Mesodermal cell (in vitro differentiated cells): ENCODE measurements around the gene CRIM1.

Experiments
- H3K27ac ChIP-seq: 2 replicates; pipeline ENCODE4 v1.7.0; 2013; ENCODE audit warnings: mild to moderate bottlenecking, low read depth, low read length, moderate library complexity; ENCODE audit not compliant: severe bottlenecking
- H3K36me3 ChIP-seq: 2 replicates; pipeline ENCODE4 v1.7.1; 2013; ENCODE audit warnings: mild to moderate bottlenecking, low read length, moderate library complexity; ENCODE audit not compliant: control insufficient read depth, insufficient read depth
- H3K4me1 ChIP-seq: one replicate; pipeline ENCODE4 v1.7.1; 2013; ENCODE audit warnings: mild to moderate bottlenecking, low read length; ENCODE audit not compliant: insufficient read depth, control insufficient read depth, poor library complexity, severe bottlenecking
- H3K4me3 ChIP-seq: 2 replicates; pipeline ENCODE4 v1.7.0; 2013; ENCODE audit warnings: low read length, control low read depth, mild to moderate bottlenecking; ENCODE audit not compliant: insufficient read depth, poor library complexity, severe bottlenecking; ENCODE audit errors: extremely low read depth
- H3K9me3 ChIP-seq: 2 replicates; pipeline ENCODE4 v1.7.1; 2013; ENCODE audit warnings: mild to moderate bottlenecking, low read length, moderate library complexity; ENCODE audit not compliant: control insufficient read depth
- WGBS, 2 experiments: methylation state at CpG; one replicate each; pipeline ENCODE4 v1.1.5; 2013; ENCODE audit warnings: missing lambda C conversion rate in 2 of 2; ENCODE audit not compliant: insufficient coverage in 2 of 2; 5-methylcytosine and 5-hydroxymethylcytosine counted together

Gene CRIM1

GRCh38 chr2:36373149-36373926, 17.8 kb downstream of the CRIM1 start:
- Histone ChIP-seq H3K27ac (peak overlapping the region; percentile 5), H3K4me3 (no peak overlapping the region), H3K4me1 (peaks cover 81% of the 10 kb centered on the region), H3K9me3 (no peaks in the 10 kb centered on the region), H3K36me3 (peaks cover 22% of the 10 kb centered on the region)
- 95 to 98% methylated on average over 6 to 7 of the region's 8 CpGs for WGBS, 2 experiments

GRCh38 chr2:36374585-36374984, 19.0 kb downstream of the CRIM1 start:
- no peaks in the 10 kb centered on the region for H3K9me3 ChIP-seq
- no peak overlapping the region for H3K4me3 ChIP-seq
- H3K4me1 ChIP-seq: peaks cover 69% of the 10 kb centered on the region
- 100% methylated on average over 2 of the region's 3 CpGs; no CpG with 5 or more reads in 1 of the 2 experiments for WGBS, 2 experiments
- H3K27ac ChIP-seq: no peak overlapping the region
- H3K36me3 ChIP-seq: peaks cover 20% of the 10 kb centered on the region

GRCh38 chr2:36376319-36376765, 20.8 kb downstream of the CRIM1 start:
- Histone ChIP-seq H3K27ac (no peak overlapping the region), H3K4me1 (peaks cover 69% of the 10 kb centered on the region), H3K4me3 (no peak overlapping the region), H3K9me3 (no peaks in the 10 kb centered on the region), H3K36me3 (peaks cover 18% of the 10 kb centered on the region)
- 74 to 78% methylated on average over 7 of the region's 8 CpGs for WGBS, 2 experiments

GRCh38 chr2:36376992-36377738, 21.6 kb downstream of the CRIM1 start:
- Histone ChIP-seq H3K4me3 (no peak overlapping the region), H3K4me1 (peaks cover 70% of the 10 kb centered on the region), H3K27ac (no peak overlapping the region), H3K9me3 (no peaks in the 10 kb centered on the region), H3K36me3 (peaks cover 27% of the 10 kb centered on the region)
- WGBS, 2 experiments: 94 to 100% methylated on average over 3 to 5 of the region's 5 CpGs

GRCh38 chr2:36379710-36380448, 24.3 kb downstream of the CRIM1 start:
- WGBS, 2 experiments: 93 to 96% methylated on average over 2 to 3 of the region's 3 CpGs
- Histone ChIP-seq H3K27ac (no peak overlapping the region), H3K9me3 (no peaks in the 10 kb centered on the region)

GRCh38 chr2:36380624-36381481, 25.3 kb downstream of the CRIM1 start:
- H3K4me1 ChIP-seq: peaks cover 63% of the 10 kb centered on the region
- H3K4me3 ChIP-seq: no peak overlapping the region
- H3K9me3 ChIP-seq: no peaks in the 10 kb centered on the region
- 34 to 47% methylated on average over 9 to 14 of the region's 15 CpGs for WGBS, 2 experiments
- peak overlapping the region; percentile 81 for H3K27ac ChIP-seq
- peaks cover 44% of the 10 kb centered on the region for H3K36me3 ChIP-seq

More at GRCh38 chr2:36379710-36380448, 24.3 kb downstream of the CRIM1 start:
- no peak overlapping the region for H3K4me3 ChIP-seq
- peaks cover 66% of the 10 kb centered on the region for H3K4me1 ChIP-seq
- H3K36me3 ChIP-seq: peaks cover 43% of the 10 kb centered on the region

GRCh38 chr2:36381993-36382392, 26.4 kb downstream of the CRIM1 start:
- Histone ChIP-seq H3K27ac (no peak overlapping the region), H3K4me1 (peaks cover 55% of the 10 kb centered on the region), H3K36me3 (peaks cover 47% of the 10 kb centered on the region), H3K9me3 (no peaks in the 10 kb centered on the region), H3K4me3 (no peak overlapping the region)
- WGBS, 2 experiments: 91 to 100% methylated on average over 5 to 6 of the region's 6 CpGs

- peaks cover 51% of the 10 kb centered on the region for H3K36me3 ChIP-seq
- no peak overlapping the region for H3K4me3 ChIP-seq
- H3K27ac ChIP-seq: no peak overlapping the region
- no peaks in the 10 kb centered on the region for H3K9me3 ChIP-seq
- 60 to 70% methylated on average over 2 of the region's 2 CpGs for WGBS, 2 experiments
- peaks cover 56% of the 10 kb centered on the region for H3K4me1 ChIP-seq
These were observed 26.9 kb downstream of the CRIM1 start for GRCh38 chr2:36382472-36382871.

GRCh38 chr2:36383726-36384125, 28.1 kb downstream of the CRIM1 start:
- WGBS, 2 experiments: 86 to 92% methylated on average over 3 of the region's 4 CpGs
- Histone ChIP-seq H3K9me3 (no peaks in the 10 kb centered on the region), H3K4me1 (peaks cover 58% of the 10 kb centered on the region)

GRCh38 chr2:36384454-36384853, 28.9 kb downstream of the CRIM1 start:
- no peaks in the 10 kb centered on the region for H3K9me3 ChIP-seq
- H3K4me1 ChIP-seq: peaks cover 65% of the 10 kb centered on the region
- WGBS, 2 experiments: 60% methylated on average over 1 of the region's 2 CpGs; no CpG with 5 or more reads in 1 of the 2 experiments
- H3K36me3 ChIP-seq: peaks cover 44% of the 10 kb centered on the region
- H3K27ac ChIP-seq: no peak overlapping the region
- H3K4me3 ChIP-seq: no peak overlapping the region

More at GRCh38 chr2:36383726-36384125, 28.1 kb downstream of the CRIM1 start:
- Histone ChIP-seq H3K36me3 (peaks cover 41% of the 10 kb centered on the region), H3K27ac (no peak overlapping the region), H3K4me3 (no peak overlapping the region)
